HEK293T (cell line): ENCODE measurements around the gene DNAJA2.

Experiments
- CTCF ChIA-PET: fragments of 350-600 bp; formaldehyde crosslinking; extraction: SDS; loops from one replicate; lab custom pipeline; 2021; ENCODE audit warnings: antibody characterized with exemption, inconsistent platforms; lab: Yijun Ruan, JAX
- POLR2A ChIA-PET: fragments of 350-600 bp; formaldehyde crosslinking; extraction: SDS; loops from one replicate; lab custom pipeline; 2020; ENCODE audit warnings: antibody characterized with exemption, inconsistent platforms; lab: Yijun Ruan, JAX
- DNase-seq: peaks from one replicate; pipeline ENCODE4 v3.0.0; 2012; ENCODE audit warnings: mixed read lengths; ENCODE audit errors: extremely low spot score
- ARNT ChIP-seq: fragments of 450-650 bp; IDR thresholded peaks from 2 replicates; pipeline ENCODE4 v1.6.1; 2017; ENCODE audit warnings: mild to moderate bottlenecking
- BHLHE40 ChIP-seq: fragments of 450-650 bp; IDR thresholded peaks from 2 replicates; pipeline ENCODE4 v1.6.1; 2016; ENCODE audit warnings: mild to moderate bottlenecking, moderate library complexity, borderline replicate concordance
- CTBP1 ChIP-seq: fragments of 450-650 bp; IDR thresholded peaks from 2 replicates; pipeline ENCODE4 v1.6.1; 2016; ENCODE audit warnings: borderline replicate concordance
- ELF4 ChIP-seq: fragments of 450-650 bp; IDR thresholded peaks from 2 replicates; pipeline ENCODE4 v1.6.1; 2017; ENCODE audit warnings: antibody characterized with exemption
- FOXA1 ChIP-seq: fragments of 450-650 bp; IDR thresholded peaks from 2 replicates; pipeline ENCODE4 v1.6.1; 2016; ENCODE audit warnings: mild to moderate bottlenecking
- FOXK2 ChIP-seq: fragments of 450-650 bp; IDR thresholded peaks from 2 replicates; pipeline ENCODE4 v1.6.1; 2016; ENCODE audit warnings: mild to moderate bottlenecking
- FOXM1 ChIP-seq: fragments of 450-650 bp; IDR thresholded peaks from 2 replicates; pipeline ENCODE4 v1.6.1; 2017; ENCODE audit warnings: mild to moderate bottlenecking, borderline replicate concordance
- HDGF ChIP-seq: fragments of 450-650 bp; IDR thresholded peaks from 2 replicates; pipeline ENCODE4 v1.6.1; 2017; ENCODE audit warnings: antibody characterized with exemption, borderline replicate concordance
- L3MBTL2 ChIP-seq: fragments of 450-650 bp; conservative IDR thresholded peaks from 2 replicates; pipeline ENCODE4 v1.6.1; 2016; ENCODE audit warnings: mild to moderate bottlenecking
- LEF1 ChIP-seq: fragments of 450-650 bp; IDR thresholded peaks from 2 replicates; pipeline ENCODE4 v1.6.1; 2017; ENCODE audit warnings: mild to moderate bottlenecking, borderline replicate concordance
- SP1 ChIP-seq: fragments of 450-650 bp; IDR thresholded peaks from 2 replicates; pipeline ENCODE4 v1.6.1; 2017
- TARDBP ChIP-seq: fragments of 450-650 bp; IDR thresholded peaks from 2 replicates; pipeline ENCODE4 v1.6.1; 2016
- TF ChIP-seq, protein P1 (sequence below): fragments of 450-650 bp; IDR thresholded peaks from 2 replicates; pipeline ENCODE4 v1.6.1; 2016

DNAJA2 gene

DNA sequence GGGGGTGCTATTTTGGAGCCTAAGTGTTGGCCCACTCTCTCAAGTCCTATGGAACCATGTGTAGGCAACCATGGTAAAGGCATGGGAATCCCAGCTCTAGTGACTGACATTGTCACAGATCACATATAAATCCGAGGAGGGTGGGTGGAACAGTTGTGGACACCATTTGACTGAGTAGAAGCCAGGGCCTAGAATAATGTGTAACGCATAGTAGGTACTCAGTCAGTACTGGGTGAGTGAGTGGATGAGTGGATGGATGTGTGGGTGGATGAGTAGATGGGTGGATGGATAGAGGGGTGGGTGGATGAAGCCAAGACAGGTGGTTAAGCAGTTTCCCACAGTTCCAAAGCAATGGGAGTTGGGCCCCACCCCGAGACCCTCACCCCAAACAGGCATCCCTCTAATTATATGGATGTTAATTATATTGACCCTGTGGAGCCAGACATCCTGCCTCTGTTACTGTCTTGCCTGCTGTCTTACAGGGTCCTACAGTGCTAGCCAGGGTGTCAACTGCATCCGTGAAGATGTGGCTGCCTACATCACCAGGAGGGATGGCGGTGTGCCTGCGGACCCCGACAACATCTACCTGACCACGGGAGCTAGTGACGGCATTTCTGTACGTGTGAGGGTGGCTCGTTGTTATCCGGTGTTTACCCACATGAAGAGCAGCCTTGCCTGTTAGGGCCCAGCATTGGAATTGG is 67.0 kb downstream of the DNAJA2 start:
- TF ChIP-seq LEF1 (no peak), HDGF (no peak), L3MBTL2 (no peak), ARNT (no peak), FOXK2 (no peak), SP1 (no peak), TARDBP (no peak), CTBP1 (no peak), FOXM1 (no peak), ELF4 (no peak), FOXA1 (no peak), BHLHE40 (no peak)
- TF ChIP-seq, protein P1, sequence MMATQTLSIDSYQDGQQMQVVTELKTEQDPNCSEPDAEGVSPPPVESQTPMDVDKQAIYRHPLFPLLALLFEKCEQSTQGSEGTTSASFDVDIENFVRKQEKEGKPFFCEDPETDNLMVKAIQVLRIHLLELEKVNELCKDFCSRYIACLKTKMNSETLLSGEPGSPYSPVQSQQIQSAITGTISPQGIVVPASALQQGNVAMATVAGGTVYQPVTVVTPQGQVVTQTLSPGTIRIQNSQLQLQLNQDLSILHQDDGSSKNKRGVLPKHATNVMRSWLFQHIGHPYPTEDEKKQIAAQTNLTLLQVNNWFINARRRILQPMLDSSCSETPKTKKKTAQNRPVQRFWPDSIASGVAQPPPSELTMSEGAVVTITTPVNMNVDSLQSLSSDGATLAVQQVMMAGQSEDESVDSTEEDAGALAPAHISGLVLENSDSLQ, result no peak
- DNase-seq, result no peak
- CTCF ChIA-PET, result interaction anchor here (1.0 kb wide), 1 partner anchor 52 kb away, joined by 3 read pairs; no protein-coding TSS in a partner anchor
- POLR2A ChIA-PET, result interaction anchor here (1.8 kb wide), 1 partner anchor 23 kb away, joined by 6 read pairs; the partner anchor contains the start of gene GPT2
